ENCODE results near the gene ADPRM. TPM values are rescaled to one million over a fixed set of nuclear protein-coding genes. Genes with fewer than 3 reads are reported as not detected.

ADPRM gene
- total and polyA plus RNA-seq, 2 donors from 2014 or later = 9.2 to 9.6 TPM

- no peak for TF ChIP-seq CTCF (IDR thresholded peaks at IDR 0.05; ENCODE audit: borderline replicate concordance, extremely low read depth, insufficient read depth)
- intact Hi-C loops (cut with DNase I) = no loop called here
- no peak for FAIRE-seq
- H3K4me3 ChIP-seq (ENCODE audit: low read length in 3 of 3) = no peak overlapping the region
- no peaks in the 10 kb centered on the region for H3K27me3 ChIP-seq (ENCODE audit: control insufficient read depth, insufficient read depth, low read length)
- no peaks in the 10 kb centered on the region for H3K4me1 ChIP-seq (ENCODE audit: control insufficient read depth in 2 of 3, insufficient read depth in 2 of 3, low read depth in 1 of 3, low read length in 3 of 3)
- H3K9me3 ChIP-seq (ENCODE audit: control insufficient read depth in 2 of 3, insufficient read depth in 1 of 3, low read length in 3 of 3) = no peaks in the 10 kb centered on the region
- DNase-seq = peak in 1 of 5 donors; percentile 15
- H3K27ac ChIP-seq (ENCODE audit: low read depth in 2 of 2, low read length in 2 of 2) = no peak overlapping the region
- no peaks in the 10 kb centered on the region for H3K36me3 ChIP-seq (ENCODE audit: control insufficient read depth in 2 of 3, insufficient read depth in 3 of 3, low read length in 3 of 3)
- no peak overlapping the region for H3K9ac ChIP-seq (ENCODE audit: low read length in 3 of 3)
Observed at GRCh38 chr17:10754861-10755591, 57.6 kb downstream of the ADPRM start.

- H3K4me1 ChIP-seq (ENCODE audit: control insufficient read depth in 2 of 3, insufficient read depth in 2 of 3, low read depth in 1 of 3, low read length in 3 of 3) = no peaks in the 10 kb centered on the region
- H3K9ac ChIP-seq (ENCODE audit: low read length in 3 of 3) = no peak overlapping the region
- intact Hi-C loops (cut with DNase I) = no loop called here
- FAIRE-seq (no peak), DNase-seq (no peak)
- no peak overlapping the region for H3K27ac ChIP-seq (ENCODE audit: low read depth in 2 of 2, low read length in 2 of 2)
- no peaks in the 10 kb centered on the region for H3K36me3 ChIP-seq (ENCODE audit: control insufficient read depth in 2 of 3, insufficient read depth in 3 of 3, low read length in 3 of 3)
- no peaks in the 10 kb centered on the region for H3K9me3 ChIP-seq (ENCODE audit: control insufficient read depth in 2 of 3, insufficient read depth in 1 of 3, low read length in 3 of 3)
- TF ChIP-seq CTCF (IDR thresholded peaks at IDR 0.05; ENCODE audit: borderline replicate concordance, extremely low read depth, insufficient read depth) = no peak
- H3K27me3 ChIP-seq (ENCODE audit: control insufficient read depth, insufficient read depth, low read length) = no peaks in the 10 kb centered on the region
- H3K4me3 ChIP-seq (ENCODE audit: low read length in 3 of 3) = no peak overlapping the region
Observed at GRCh38 chr17:10755592-10756127, 58.3 kb downstream of the ADPRM start.

GRCh38 chr17:10756185-10756584, 58.8 kb downstream of the ADPRM start:
- Histone ChIP-seq H3K4me1 (ENCODE audit: control insufficient read depth in 2 of 3, insufficient read depth in 2 of 3, low read depth in 1 of 3, low read length in 3 of 3) (no peaks in the 10 kb centered on the region), H3K9ac (ENCODE audit: low read length in 3 of 3) (no peak overlapping the region), H3K27me3 (ENCODE audit: control insufficient read depth, insufficient read depth, low read length) (no peaks in the 10 kb centered on the region), H3K9me3 (ENCODE audit: control insufficient read depth in 2 of 3, insufficient read depth in 1 of 3, low read length in 3 of 3) (no peaks in the 10 kb centered on the region), H3K4me3 (ENCODE audit: low read length in 3 of 3) (no peak overlapping the region), H3K27ac (ENCODE audit: low read depth in 2 of 2, low read length in 2 of 2) (no peak overlapping the region), H3K36me3 (ENCODE audit: control insufficient read depth in 2 of 3, insufficient read depth in 3 of 3, low read length in 3 of 3) (no peaks in the 10 kb centered on the region)
- no peak for DNase-seq
- no peak for TF ChIP-seq CTCF (IDR thresholded peaks at IDR 0.05; ENCODE audit: borderline replicate concordance, extremely low read depth, insufficient read depth)
- intact Hi-C loops (cut with DNase I) = no loop called here
- no peak for FAIRE-seq
